Right lobe of liver (tissue), 4 donors: Measurements from ENCODE around the gene GALNT12.

ENCODE experiments used
- POLR2A ChIP-seq: fragments of 450-650 bp; IDR thresholded peaks from one replicate; pipeline ENCODE4 v1.6.1; 2017; ENCODE audit warnings: antibody characterized with exemption, mild to moderate bottlenecking
- TF ChIP-seq, protein P1 (sequence below), 4 donors: fragments of 200-600 bp in 3 of 4; fragments of 450-650 bp in 1 of 4; IDR thresholded peaks; one replicate each; pipeline versions ENCODE4 v1.5.1 to v1.8.0; 2016 to 2022; ENCODE audit warnings: antibody characterized with exemption in 4 of 4, mild to moderate bottlenecking in 2 of 4
- donor health status: DM: no; HTN: no; CAD: no.
- donor health status: DM: no; HTN: no; CAD: no.
- donor health status: DM: no; HTN: yes; CAD: no.

DNA sequence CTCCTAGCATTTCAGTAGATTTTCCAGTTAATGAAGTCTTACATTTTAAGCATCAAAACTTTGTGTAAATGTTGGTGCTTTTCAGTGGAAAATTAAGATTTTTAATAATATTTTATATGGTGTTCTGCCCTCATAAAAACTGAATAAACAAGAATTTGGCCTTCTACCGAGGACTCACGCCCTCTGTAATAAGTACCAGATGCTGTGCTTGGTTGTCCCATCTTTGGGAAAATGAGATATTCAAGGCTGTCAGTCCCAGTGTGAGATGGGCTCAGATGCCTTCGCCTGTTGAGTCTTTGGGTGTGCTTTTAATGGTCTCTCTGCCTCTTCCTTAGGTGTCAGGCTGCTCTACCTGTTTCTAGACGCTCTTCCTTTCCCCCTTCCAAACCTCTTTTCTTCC is 28.7 kb downstream of the GALNT12 start:
- TF ChIP-seq, protein P1, sequence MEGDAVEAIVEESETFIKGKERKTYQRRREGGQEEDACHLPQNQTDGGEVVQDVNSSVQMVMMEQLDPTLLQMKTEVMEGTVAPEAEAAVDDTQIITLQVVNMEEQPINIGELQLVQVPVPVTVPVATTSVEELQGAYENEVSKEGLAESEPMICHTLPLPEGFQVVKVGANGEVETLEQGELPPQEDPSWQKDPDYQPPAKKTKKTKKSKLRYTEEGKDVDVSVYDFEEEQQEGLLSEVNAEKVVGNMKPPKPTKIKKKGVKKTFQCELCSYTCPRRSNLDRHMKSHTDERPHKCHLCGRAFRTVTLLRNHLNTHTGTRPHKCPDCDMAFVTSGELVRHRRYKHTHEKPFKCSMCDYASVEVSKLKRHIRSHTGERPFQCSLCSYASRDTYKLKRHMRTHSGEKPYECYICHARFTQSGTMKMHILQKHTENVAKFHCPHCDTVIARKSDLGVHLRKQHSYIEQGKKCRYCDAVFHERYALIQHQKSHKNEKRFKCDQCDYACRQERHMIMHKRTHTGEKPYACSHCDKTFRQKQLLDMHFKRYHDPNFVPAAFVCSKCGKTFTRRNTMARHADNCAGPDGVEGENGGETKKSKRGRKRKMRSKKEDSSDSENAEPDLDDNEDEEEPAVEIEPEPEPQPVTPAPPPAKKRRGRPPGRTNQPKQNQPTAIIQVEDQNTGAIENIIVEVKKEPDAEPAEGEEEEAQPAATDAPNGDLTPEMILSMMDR (IDR thresholded peaks at IDR 0.05) = no peak
- no peak for TF ChIP-seq POLR2A
